Hepatocyte (in vitro differentiated cells): ENCODE data around the gene OGFR.

Source experiments
- EZH2 ChIP-seq: fragments of 200-600 bp; sonication (generic); IDR thresholded peaks from 2 replicates; pipeline ENCODE4 v1.6.1; 2016; ENCODE audit warnings: antibody characterized with exemption, mild to moderate bottlenecking, borderline replicate concordance
- TF ChIP-seq, protein P1 (sequence below): fragments of 200-600 bp; sonication (generic); IDR thresholded peaks from 2 replicates; pipeline ENCODE4 v1.5.1; 2016; ENCODE audit warnings: antibody characterized with exemption, mild to moderate bottlenecking; ENCODE audit not compliant: poor library complexity

GRCh38 chr20:62793757-62794006 is 11.0 kb upstream of the OGFR start:
- TF ChIP-seq, protein P1, sequence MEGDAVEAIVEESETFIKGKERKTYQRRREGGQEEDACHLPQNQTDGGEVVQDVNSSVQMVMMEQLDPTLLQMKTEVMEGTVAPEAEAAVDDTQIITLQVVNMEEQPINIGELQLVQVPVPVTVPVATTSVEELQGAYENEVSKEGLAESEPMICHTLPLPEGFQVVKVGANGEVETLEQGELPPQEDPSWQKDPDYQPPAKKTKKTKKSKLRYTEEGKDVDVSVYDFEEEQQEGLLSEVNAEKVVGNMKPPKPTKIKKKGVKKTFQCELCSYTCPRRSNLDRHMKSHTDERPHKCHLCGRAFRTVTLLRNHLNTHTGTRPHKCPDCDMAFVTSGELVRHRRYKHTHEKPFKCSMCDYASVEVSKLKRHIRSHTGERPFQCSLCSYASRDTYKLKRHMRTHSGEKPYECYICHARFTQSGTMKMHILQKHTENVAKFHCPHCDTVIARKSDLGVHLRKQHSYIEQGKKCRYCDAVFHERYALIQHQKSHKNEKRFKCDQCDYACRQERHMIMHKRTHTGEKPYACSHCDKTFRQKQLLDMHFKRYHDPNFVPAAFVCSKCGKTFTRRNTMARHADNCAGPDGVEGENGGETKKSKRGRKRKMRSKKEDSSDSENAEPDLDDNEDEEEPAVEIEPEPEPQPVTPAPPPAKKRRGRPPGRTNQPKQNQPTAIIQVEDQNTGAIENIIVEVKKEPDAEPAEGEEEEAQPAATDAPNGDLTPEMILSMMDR: no peak
- TF ChIP-seq EZH2: no peak
